Muscle of arm (tissue), 12 donors: ENCODE results near the gene MAS1L. TPM values are rescaled to one million over a fixed set of nuclear protein-coding genes. Genes with fewer than 3 reads are reported as not detected.
"Not testable (repeated sequence)": the region's sequence is repeated elsewhere in the genome, so short reads cannot be mapped to it uniquely, and the experiment has no call there.

Experiments used
- DNase-seq: peaks from one replicate; pipeline ENCODE4 v3.0.0-alpha.2; 2013
- polyA plus RNA-seq, 12 donors: library from polyadenylated mRNA; unstranded; fragments of 120-200 nt; gene quantifications; one replicate each; pipeline ENCODE4 v1.2.1, GENCODE V29; 2013; ENCODE audit not compliant: insufficient read length in 12 of 12

Gene MAS1L
- polyA plus RNA-seq, 12 donors = not detected

GRCh38 chr6:29483735-29484134 is 4.0 kb downstream of the MAS1L start:
- no peak for DNase-seq

DNA sequence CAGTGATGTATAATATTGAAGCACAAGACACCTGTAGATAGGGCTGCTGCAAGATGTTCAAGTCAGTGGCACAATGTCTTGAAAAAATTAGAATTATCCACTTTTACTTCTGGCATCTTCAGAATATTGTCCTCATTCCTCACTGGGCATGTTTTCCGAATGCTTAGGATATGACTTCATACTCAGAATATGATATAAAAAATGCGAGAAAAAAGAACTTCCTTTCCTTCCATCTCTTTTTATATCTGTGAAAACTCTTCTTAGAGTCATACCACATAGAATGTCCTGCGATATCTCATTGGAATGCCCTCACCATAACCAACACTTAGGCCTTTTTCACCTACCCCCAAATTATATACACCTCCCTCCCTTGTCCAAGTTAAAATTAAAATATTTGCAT is 4.6 kb downstream of the MAS1L start:
- DNase-seq = no peak

- no peak for DNase-seq
Measured at GRCh38 chr6:29479560-29479959, 8.2 kb downstream of the MAS1L start.

DNA sequence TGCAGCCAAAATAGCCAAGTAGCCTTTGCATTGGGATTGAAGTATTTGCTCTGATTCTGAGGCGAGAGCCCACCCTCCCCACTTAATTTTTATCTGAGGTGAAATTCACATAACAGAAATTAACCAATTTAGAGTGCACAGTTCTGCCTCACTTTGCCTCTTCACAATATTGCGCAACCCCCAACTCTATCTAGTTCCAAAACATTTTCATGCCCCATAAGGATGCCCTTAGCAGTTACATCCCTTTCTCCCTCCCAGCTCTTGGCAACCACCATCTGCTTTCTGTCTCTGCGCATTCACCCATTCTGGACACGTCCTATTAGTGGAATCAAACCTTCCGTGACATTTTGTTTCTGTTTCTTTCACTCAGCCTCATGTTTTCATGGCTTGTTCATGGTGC is 9.0 kb downstream of the MAS1L start:
- no peak for DNase-seq

DNA sequence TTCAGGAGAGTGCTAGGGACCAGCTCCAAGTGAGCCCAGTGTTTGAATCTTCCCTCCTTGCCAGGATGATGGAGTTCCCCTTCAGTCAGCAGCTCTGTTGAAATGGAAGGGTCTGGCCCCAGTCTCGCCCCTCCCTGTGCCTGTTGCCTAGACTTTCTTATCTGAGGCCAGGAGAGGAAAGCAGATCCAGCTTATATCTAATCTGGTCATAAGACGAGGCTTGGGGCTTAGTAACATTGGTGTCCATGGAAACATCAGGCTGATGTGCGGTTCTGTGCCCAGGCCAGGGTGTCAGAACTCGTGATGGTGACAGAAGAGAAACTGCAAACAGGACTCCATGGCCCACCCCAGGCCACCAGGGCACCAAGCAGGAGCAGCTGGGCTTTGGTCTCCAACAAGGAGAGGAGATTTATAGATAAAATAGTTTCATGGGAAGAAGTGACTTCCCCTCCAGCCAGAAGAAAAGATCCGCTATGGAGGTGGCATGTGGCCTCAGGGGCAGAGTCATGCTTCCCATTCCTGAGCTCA is 9.8 kb downstream of the MAS1L start:
- no peak for DNase-seq

DNA sequence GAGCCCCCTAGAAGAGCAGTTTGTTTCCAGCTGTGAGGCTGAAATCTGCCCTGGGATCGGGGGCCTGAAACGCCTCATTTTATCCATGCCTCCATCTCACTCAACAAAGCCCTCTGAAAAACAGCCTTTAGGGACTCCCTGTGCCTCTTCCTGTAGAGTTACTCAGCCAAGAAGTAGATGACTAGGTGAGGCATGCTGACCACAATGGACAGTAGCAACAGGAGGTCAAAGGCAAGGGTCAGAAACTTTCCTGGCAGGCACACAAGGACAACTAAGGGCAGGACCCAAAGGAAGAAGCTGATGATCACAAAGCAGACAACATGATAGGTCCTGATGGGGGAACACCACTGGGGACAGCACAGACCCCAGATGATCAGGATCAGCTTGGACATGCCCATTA is 12.8 kb downstream of the MAS1L start:
- no peak for DNase-seq

GRCh38 chr6:29466241-29466640 is 21.5 kb downstream of the MAS1L start:
- no peak for DNase-seq

DNA sequence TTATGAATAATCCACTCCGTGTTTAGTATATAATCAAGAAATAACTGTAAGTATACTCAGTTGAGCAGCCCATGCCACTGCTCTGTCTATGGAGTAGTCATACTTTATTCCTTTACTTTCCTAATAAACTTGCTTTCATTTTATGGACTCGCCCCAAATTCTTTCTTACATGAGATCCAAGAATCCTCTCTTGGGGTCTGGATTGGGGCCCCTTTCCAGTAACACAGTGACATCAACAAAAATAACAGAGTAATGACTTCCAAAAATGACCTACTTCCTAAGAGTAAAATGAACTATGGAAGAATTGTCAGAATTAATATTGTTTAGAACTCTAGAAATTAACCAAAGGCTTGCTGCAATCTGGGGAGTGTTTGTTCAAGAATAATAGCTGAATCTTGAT is 22.0 kb downstream of the MAS1L start:
- peak; percentile 30 for DNase-seq

GRCh38 chr6:29465279-29465678 is 22.5 kb downstream of the MAS1L start:
- no peak for DNase-seq

GRCh38 chr6:29462022-29462421 is 25.7 kb downstream of the MAS1L start:
- DNase-seq = no peak

DNA sequence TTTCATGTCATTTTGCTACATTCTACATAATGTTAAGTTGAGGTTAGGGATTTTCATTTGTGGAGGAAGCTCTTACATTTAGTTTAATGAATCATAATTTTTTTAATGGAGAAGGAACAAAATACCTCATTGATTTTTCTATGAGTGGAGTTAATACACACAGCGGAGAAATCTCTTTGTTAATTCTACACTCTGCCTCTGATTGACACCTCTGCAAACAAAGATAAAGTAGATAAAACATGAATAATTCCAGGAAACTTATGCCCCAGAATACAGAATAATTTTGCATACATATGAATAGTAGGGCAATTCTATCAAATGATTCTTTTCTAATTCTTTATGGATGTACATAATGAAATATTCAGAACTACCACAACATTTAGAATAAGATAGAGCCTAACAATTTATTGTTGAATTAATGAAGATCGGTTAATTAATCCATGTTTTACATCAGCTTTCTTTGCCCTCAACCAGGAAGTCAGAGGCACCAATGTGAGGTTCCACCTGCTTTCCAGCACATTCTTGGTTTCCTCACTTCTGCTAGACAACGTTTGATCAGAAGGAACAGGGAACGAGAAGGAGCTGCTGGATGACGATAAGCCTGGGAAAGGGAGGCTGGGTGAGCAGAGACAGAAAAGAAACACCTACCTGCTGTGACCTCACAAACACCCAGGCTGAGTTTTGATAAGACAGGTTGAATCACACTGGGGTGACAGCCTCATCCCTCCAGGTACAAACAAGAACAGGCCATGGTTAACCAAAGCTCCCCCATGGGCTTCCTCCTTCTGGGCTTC is 26.5 kb downstream of the MAS1L start:
- no peak for DNase-seq

DNA sequence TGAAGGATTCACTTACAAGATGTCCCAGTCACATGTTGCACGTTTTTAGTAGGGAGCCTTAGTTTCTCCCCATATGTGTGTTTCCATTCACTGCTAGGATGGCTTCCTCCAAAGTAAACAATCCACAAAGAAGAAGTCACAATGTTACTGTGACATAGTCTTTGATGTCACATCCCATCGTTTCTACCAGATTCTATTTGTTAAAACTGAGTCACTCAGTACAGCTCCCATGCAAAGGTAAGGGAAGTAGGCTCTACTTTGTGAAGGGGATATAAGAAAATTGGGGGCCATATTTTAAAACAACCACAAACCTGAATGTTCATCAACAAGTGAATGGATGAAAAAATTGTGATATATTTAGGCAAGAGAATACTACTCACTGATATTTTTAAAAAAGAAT is 30.8 kb downstream of the MAS1L start, which contains the start of the genes OR11A1 and OR2H1:
OR11A1 (minus strand) TSS at position 101 of the 400 bp plus-strand sequence. CDS start 29,430 bp downstream, outside the sequence.
OR2H1 (plus strand) TSS at position 185 of the 400 bp plus-strand sequence. CDS start 4,615 bp downstream, outside the sequence.
- DNase-seq = no peak

DNA sequence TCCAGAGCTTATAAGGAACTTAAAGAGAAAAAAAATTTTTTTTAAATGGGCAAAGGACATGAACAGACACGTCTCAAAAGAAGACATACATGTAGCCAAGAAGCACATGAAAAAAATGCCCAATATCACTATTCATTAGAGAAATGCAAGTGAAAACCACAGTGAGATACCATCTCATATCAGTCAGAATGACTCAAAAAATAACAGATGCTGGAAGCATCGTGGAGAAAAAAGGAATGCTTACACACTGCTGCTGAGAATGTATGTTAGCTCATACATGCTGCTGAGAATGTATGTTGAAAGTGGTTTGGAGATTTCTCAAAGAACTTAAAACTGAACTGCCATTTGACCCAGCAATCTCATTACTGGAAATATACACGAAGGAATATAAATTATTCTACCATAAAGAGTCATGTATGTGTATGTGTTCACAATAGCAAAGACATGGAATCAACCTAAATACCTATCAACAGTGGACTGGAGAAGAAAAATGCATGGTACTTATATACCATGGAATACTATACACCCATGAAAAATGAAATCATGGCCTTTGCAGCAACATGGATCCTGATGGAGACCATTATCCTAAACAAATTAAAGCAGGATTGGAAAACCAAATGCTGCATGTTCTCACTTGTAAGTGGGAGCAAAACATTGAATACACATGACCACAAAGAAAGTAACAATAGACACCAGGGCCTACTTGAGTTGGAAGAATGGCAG is 36.1 kb downstream of the MAS1L start:
- DNase-seq = no peak

GRCh38 chr6:29447670-29448069 is 40.1 kb downstream of the MAS1L start:
- DNase-seq = no peak

GRCh38 chr6:29444031-29444430 is 43.7 kb downstream of the MAS1L start:
- DNase-seq = not testable (repeated sequence)

GRCh38 chr6:29442719-29443118 is 45.0 kb downstream of the MAS1L start:
- no peak for DNase-seq

- DNase-seq = no peak
Measured at GRCh38 chr6:29439006-29439405, 48.8 kb downstream of the MAS1L start, which contains the start of gene OR10C1. Gene OR10C1, plus strand, starts transcription at chr6:29439306. Its CDS starts 710 bp downstream, at chr6:29440016.

DNA sequence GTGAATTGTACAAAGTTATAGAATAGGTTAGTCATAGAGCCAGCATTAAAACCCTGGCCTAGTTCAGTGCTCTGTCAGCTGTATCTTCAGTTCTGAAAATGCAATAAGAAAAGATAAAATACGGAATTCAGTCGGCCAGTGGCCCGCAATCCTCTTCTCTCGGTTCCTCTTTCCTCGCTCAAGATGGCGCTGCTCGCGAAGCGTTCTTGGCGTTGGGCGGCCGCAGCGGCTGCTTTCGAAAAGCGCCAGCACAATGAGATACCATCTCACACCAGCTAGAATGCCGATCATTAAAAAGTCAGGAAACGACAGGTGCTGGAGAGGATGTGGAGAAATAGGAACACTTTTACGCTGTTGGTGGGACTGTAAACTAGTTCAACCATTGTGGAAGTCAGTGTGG is 51.0 kb downstream of the MAS1L start:
- not testable (repeated sequence) for DNase-seq
